NCI-H1930 (cell line): ENCODE results near the gene RAD51.

Source experiments
- DNase-seq, 2 experiments: peaks; one replicate each; lab custom pipeline; 2025; lab: John Stamatoyannopoulos, UW

Gene RAD51

DNA sequence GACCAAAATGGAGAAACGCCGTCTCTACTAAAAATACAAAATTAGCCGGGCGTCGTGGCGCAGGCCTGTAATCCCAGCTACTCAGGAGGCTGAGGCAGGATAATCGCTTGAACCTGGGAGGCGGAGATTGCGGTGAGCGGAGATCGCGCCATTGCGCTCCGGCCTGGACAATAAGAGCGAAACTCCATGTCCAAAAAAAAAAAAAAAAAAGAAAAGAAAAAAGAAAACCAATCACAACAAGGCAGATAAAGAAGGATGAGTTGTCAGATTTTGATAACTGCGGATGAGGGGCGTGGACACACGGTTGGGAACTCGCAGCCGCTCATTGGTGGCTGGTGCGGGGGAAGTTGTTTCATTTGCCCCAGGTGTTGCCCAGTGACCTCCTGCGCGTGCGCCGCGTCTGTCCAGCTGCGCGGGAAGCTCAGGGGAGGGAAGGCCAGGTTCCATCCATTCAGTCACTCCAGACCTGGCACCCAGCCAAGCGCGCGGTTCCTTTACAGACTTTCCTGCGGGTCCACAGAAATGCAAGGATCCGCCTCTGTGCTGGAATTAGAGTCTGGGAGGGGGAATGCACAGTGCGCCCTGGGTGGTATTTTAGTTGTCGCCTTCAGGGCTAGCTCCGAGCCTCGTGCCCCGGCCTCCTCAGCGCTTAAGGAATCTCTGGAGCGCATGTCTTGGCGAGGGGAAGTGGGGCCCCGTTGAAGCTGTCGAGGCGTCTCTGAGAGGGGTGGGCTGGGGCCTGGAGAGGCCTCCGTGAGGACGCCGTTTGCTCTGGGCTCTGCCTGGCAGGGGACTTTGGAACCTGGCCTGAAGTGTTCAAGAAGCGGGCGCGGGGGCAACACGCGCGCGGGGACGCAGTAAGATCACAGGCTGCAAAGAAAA is 68.2 kb downstream of the RAD51 start:
- DNase-seq, result peak; percentile 49 to 51

GRCh38 chr15:40763801-40764628 is 69.0 kb downstream of the RAD51 start, which contains the start of gene GCHFR:
TSS of gene GCHFR (plus strand) at chr15:40764068. CDS start at chr15:40764181, 113 bp downstream.
- DNase-seq, result peak; percentile 67 to 73

GRCh38 chr15:40764629-40765103 is 69.7 kb downstream of the RAD51 start:
- DNase-seq, result no peak

- DNase-seq, result no peak
Observed at GRCh38 chr15:40766194-40766815, 71.3 kb downstream of the RAD51 start.

DNA sequence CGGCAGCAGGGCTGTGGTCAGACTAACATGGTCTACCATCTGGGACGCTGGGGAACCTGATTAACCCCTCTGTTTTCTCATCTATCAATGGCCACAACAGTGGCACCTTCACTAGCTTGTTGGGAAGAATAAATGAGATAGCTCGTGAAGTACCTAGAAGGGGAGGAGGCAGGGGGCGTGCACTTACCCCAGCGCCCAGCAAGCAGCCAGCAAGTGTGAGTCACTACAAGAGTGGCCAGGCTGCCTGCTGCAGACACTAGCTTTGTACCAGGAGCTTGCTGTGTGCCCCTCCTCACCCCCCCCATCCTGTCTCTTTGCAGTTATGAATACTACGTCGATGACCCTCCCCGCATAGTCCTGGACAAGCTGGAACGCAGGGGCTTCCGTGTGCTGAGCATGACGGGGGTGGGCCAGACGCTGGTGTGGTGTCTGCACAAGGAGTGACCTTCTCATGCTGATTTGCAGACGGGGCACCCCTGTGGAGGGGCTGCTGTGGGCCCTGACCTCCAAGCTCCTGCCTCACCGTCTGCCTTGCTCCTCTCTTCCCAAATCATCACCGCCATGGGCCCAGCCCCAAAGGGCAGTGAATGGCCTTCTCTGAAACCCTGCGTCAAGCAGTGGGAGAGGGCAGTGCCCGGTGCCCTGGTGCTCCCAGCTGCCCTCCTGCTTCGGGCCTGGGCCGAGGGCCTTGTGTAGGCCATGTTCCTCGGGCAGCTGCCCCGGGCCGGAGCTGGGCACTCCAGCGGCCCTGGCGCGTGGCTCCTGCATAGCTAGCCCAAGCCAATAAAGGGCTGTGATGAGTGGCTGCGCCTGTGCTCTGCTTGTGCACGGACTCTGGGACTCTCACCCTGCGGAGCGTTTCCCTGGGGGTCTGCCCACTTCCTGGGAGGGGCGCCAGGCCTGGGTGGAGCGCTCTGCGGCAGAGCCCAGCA is 72.2 kb downstream of the RAD51 start:
- no peak for DNase-seq

DNA sequence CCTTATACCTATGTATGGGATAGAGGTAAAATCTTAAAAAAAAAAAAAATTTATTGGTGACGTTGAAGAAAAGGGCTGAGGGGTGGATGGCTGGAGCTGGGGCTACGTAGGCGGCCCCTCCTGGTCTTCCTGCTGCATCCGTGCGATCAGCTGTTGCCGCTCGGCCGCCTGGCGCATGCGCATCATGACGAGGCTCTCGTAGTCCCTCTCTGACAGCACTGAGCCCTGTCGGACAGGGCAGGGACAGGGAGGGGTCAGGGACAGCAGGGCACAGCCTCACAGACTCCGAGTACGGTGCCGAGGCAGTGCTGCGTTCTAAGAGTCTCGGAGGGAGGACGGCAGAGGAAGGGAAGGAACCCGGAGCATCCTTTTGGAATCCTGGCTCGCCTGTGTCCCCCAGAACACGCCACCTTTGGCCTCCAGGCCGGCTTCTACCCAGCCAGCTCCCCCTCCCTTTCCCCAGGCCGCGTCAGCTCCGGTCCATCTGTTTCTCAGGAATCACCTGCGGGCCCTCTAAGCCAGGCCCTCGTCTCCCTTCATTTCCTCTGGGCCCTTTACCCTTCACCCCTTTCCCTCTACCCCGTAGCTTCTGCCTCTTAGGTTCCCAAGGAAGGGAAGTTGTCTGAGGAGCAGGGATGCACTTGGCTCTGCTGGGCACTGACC is 73.0 kb downstream of the RAD51 start:
- no peak for DNase-seq

DNA sequence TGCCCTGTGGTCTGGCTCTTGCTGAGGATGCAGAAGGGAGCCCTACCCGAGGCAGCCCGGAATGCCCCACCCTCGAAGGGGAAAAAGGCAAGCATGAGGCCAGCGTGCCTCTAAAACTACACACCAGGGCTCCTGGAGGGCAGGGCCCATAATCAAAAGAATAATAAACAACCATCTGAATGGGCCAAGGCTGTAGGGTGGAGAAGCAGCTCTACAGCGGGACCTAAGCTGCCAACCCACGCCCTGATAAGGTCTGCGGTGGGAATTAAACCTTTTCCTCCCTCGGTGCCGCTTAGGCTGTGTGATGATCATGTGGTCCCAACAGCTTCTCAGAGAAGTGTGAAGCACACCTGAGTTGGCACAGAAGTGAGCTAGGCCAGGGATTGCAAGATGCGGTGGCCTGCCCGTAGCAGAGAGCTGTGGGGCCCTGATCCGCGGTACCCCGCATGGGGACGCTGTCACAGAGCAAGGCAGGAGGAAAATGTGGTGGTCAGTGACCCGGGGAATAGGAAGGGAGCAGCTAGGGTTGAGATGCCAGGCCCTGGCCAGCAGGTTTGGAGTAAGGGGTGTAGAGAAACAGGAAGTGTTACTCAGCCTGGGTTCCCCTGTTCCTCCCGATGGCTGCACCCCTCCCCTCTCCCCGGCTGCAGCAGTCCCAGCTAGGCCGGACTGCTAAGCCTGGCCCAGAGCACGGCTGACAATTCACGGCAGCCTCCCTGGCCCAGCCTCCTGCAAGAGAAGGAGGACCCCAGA is 73.7 kb downstream of the RAD51 start:
- no peak for DNase-seq

DNA sequence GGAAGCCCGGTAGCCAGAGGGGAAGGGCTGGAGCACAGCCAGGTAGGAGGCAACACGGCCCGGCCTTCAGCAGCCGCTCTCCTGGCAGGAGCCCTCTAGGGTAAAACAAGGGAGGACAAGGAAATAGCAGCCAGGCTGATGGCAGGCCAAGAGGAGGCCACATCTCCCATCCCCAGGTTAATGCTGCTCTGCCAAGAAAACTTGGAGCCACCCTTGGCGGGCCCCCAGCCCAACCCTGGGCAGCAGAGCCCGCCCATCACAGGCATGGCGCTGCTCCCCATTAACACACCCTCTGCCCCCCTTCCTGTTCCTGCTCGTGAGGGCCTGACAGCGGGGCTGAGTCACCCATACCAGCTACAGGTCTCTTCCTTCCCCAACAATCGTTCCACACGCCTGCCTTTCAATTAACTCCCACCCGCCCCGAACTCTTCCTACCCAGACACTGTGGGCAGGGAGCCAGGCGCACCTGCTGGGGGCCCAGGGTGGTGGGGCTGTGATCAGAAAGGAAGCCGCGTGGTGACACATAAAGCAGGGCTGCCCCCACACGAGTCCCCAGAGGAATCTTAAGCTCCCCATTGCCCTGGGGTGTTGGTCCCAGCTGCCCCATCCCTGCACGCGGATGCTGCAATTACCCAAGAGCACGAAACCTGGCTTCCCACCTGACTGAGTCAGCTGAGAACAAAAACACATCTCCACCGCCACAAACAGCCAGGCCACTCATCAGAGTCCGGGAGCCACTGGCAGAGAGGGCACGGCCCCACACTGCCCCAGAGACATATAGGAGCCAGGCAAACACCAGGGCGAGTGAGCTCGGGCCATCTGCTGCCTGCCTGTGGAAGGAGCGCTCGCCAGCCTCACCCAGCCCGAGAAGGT is 74.5 kb downstream of the RAD51 start, which contains the start of gene C15orf62:
TSS of gene C15orf62 (plus strand) at position 707 of the 873 bp plus-strand sequence. CDS start 516 bp downstream, outside the sequence.
- DNase-seq, result no peak

- no peak for DNase-seq
Observed at GRCh38 chr15:40770147-40770721, 75.3 kb downstream of the RAD51 start.

DNA sequence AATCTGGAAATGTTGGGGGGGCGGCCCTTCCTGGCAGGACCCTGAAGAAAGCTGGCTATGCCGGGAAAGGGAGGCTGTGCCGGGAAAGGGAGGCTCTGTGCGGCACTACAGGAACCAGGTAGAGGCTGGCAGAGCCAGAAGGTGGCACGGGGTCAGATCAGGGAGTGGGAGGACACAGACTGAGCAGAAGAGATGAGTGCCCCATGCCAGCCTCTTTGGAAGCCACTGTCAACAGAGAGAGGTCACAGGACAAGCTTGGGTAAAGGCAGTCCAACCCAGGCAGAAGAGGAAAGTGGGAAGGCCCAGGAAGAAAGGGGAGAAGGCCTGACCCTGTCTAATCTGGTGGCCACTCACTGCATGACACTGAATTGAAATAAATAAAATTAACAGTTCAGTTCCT is 76.3 kb downstream of the RAD51 start:
- no peak for DNase-seq

GRCh38 chr15:40772014-40772413 is 77.0 kb downstream of the RAD51 start:
- DNase-seq, result no peak

GRCh38 chr15:40773496-40773895 is 78.5 kb downstream of the RAD51 start:
- DNase-seq, result no peak

GRCh38 chr15:40773902-40774301 is 78.9 kb downstream of the RAD51 start:
- DNase-seq, result no peak

DNA sequence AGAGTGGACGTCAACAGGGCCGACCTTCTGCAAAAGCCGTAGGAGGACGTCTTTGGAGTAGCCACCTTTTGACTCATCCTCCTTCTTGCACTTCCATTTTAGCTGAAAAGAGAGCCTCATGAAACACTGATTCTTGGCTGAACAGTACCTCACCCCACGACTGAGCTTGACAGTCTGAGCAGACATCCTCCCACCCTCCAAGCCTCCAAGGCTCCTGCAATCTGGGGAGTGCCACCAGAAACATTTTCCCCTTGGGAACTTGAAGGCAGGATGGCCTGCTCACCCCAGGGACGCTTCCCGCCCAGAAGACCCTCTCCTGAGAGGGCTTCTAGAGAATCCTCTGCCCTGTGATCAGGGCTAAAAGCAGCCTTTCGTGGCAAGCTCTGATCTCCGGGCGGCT is 80.0 kb downstream of the RAD51 start:
- no peak for DNase-seq

GRCh38 chr15:40775740-40776536 is 81.0 kb downstream of the RAD51 start:
- DNase-seq, result no peak

GRCh38 chr15:40776537-40777141 is 81.7 kb downstream of the RAD51 start:
- no peak for DNase-seq
